WTC11 (cell line): ENCODE results near the gene HOXD10. TPM values are rescaled to one million over a fixed set of nuclear protein-coding genes. Genes with fewer than 3 reads are reported as not detected.

Source experiments
- ATAC-seq: fragments of 200-7000 bp; cut with Tn5 transposase; 2 replicates; pipeline ENCODE4 v1.10.0; 2021; ENCODE audit warnings: mild to moderate bottlenecking, moderate library complexity
- CTCF ChIA-PET: fragments of 300-600 bp; sonication (Branson Sonifier 250); formaldehyde crosslinking; loops from one replicate; lab custom pipeline; 2021; ENCODE audit warnings: antibody characterized with exemption; lab: Charles Lee
- POLR2A ChIA-PET: fragments of 350-600 bp; sonication (Branson Sonifier 250); formaldehyde crosslinking; loops from one replicate; lab custom pipeline; 2021; ENCODE audit warnings: antibody characterized with exemption; lab: Charles Lee
- DNase-seq: peaks from one replicate; pipeline ENCODE4 v3.0.0; 2021; ENCODE audit warnings: low spot score
- H3K27ac Mint-ChIP-seq: 2 replicates; pipeline ENCODE4 v1.8.0; 2021; ENCODE audit warnings: mixed read lengths
- H3K27me3 Mint-ChIP-seq: 2 replicates; pipeline ENCODE4 v1.8.0; 2021; ENCODE audit warnings: low read depth, mild to moderate bottlenecking, moderate library complexity, mixed read lengths
- H3K36me3 Mint-ChIP-seq: 2 replicates; pipeline ENCODE4 v1.8.0; 2021; ENCODE audit warnings: mixed read lengths
- H3K4me1 Mint-ChIP-seq: 2 replicates; pipeline ENCODE4 v1.8.0; 2022; ENCODE audit warnings: mixed read lengths
- H3K4me3 Mint-ChIP-seq: 2 replicates; pipeline ENCODE4 v1.8.0; 2021; ENCODE audit warnings: mild to moderate bottlenecking, moderate library complexity, mixed read lengths
- H3K9me3 Mint-ChIP-seq: 2 replicates; pipeline ENCODE4 v1.8.0; 2021; ENCODE audit warnings: mixed read lengths
- ATF1 ChIP-seq: sonication (generic); formaldehyde crosslinking; IDR thresholded peaks from 2 replicates; pipeline ENCODE4 v1.8.1; 2023; ENCODE audit warnings: mild to moderate bottlenecking, moderate library complexity, missing genetic modification reagents
- ATF3 ChIP-seq: sonication (generic); formaldehyde crosslinking; conservative IDR thresholded peaks from 2 replicates; pipeline ENCODE4 v1.8.1; 2022; ENCODE audit warnings: mild to moderate bottlenecking, missing genetic modification reagents
- CREM ChIP-seq: sonication (generic); formaldehyde crosslinking; IDR thresholded peaks from 2 replicates; pipeline ENCODE4 v1.8.1; 2022; ENCODE audit warnings: mild to moderate bottlenecking, missing genetic modification reagents, moderate library complexity
- E2F5 ChIP-seq: sonication (generic); formaldehyde crosslinking; IDR thresholded peaks from 2 replicates; pipeline ENCODE4 v1.8.1; 2022; ENCODE audit warnings: mild to moderate bottlenecking, moderate library complexity, missing genetic modification reagents
- ELF4 ChIP-seq: sonication (generic); formaldehyde crosslinking; IDR thresholded peaks from 2 replicates; pipeline ENCODE4 v1.8.1; 2022; ENCODE audit warnings: low read depth, mild to moderate bottlenecking, moderate library complexity, missing genetic modification reagents
- ETV6 ChIP-seq: sonication (generic); formaldehyde crosslinking; IDR thresholded peaks from 2 replicates; pipeline ENCODE4 v1.8.1; 2022; ENCODE audit warnings: mild to moderate bottlenecking, missing genetic modification reagents
- FOXJ3 ChIP-seq: sonication (generic); formaldehyde crosslinking; IDR thresholded peaks from 2 replicates; pipeline ENCODE4 v1.9.0; 2021; ENCODE audit warnings: missing genetic modification reagents, mild to moderate bottlenecking, borderline replicate concordance
- FOXP1 ChIP-seq: sonication (generic); formaldehyde crosslinking; IDR thresholded peaks from 2 replicates; pipeline ENCODE4 v1.8.0; 2022; ENCODE audit warnings: missing genetic modification reagents, mild to moderate bottlenecking, moderate library complexity, borderline replicate concordance
- GABPB1 ChIP-seq: sonication (generic); formaldehyde crosslinking; IDR thresholded peaks from 2 replicates; pipeline ENCODE4 v1.8.1; 2023; ENCODE audit warnings: mild to moderate bottlenecking, missing genetic modification reagents
- HMGXB4 ChIP-seq: sonication (generic); formaldehyde crosslinking; IDR thresholded peaks from 2 replicates; pipeline ENCODE4 v1.8.1; 2023; ENCODE audit warnings: mild to moderate bottlenecking, moderate library complexity, missing genetic modification reagents
- MAX ChIP-seq: sonication (generic); formaldehyde crosslinking; IDR thresholded peaks from 2 replicates; pipeline ENCODE4 v1.8.0; 2022; ENCODE audit warnings: mild to moderate bottlenecking, missing genetic modification reagents
- NFE2L1 ChIP-seq: sonication (generic); formaldehyde crosslinking; IDR thresholded peaks from 2 replicates; pipeline ENCODE4 v1.8.1; 2023; ENCODE audit warnings: missing genetic modification reagents
- NR1H2 ChIP-seq: sonication (generic); formaldehyde crosslinking; IDR thresholded peaks from 2 replicates; pipeline ENCODE4 v1.9.0; 2021; ENCODE audit warnings: mild to moderate bottlenecking, moderate library complexity, missing genetic modification reagents
- TEAD1 ChIP-seq: sonication (generic); formaldehyde crosslinking; IDR thresholded peaks from 2 replicates; pipeline ENCODE4 v1.8.0; 2022; ENCODE audit warnings: mild to moderate bottlenecking, missing genetic modification reagents
- USF1 ChIP-seq: sonication (generic); formaldehyde crosslinking; IDR thresholded peaks from 2 replicates; pipeline ENCODE4 v1.8.0; 2022; ENCODE audit warnings: mild to moderate bottlenecking, missing genetic modification reagents
- total RNA-seq: library from RNA; stranded (reverse); gene quantifications from 3 replicates; pipeline ENCODE4 v1.2.3, GENCODE V29; 2021
- TF ChIP-seq, protein P1 (sequence below): fragments of 200-600 bp; IDR thresholded peaks from 2 replicates; pipeline ENCODE4 v1.8.0; 2022; ENCODE audit warnings: antibody characterized with exemption
- TF ChIP-seq, protein P2 (sequence below): sonication (generic); formaldehyde crosslinking; IDR thresholded peaks from 2 replicates; pipeline ENCODE4 v1.8.0; 2022; ENCODE audit warnings: missing genetic modification reagents
- TF ChIP-seq, protein P3 (sequence below): fragments of 250-450 bp; sonication (Bioruptor Pico); conservative IDR thresholded peaks from 2 replicates; pipeline ENCODE4 v1.9.0; 2021; ENCODE audit warnings: mild to moderate bottlenecking
- TF ChIP-seq, protein P4 (sequence below): fragments of 250-450 bp; sonication (Bioruptor Pico); IDR thresholded peaks from 2 replicates; pipeline ENCODE4 v1.9.0; 2021; ENCODE audit warnings: mild to moderate bottlenecking

HOXD10 gene
- total RNA-seq, 1 experiment from 2014 or later: not detected

GRCh38 chr2:176096986-176097819 lies 19.4 kb upstream of the HOXD10 start:
- H3K9me3 Mint-ChIP-seq: no peaks in the 10 kb centered on the region
- ATAC-seq: peak; percentile 68
- 0 out of 2 replicates have a peak, but pooled peaks have one; percentile 41 for TF ChIP-seq HMGXB4 (CRISPR knock-in tag)
- no peak for TF ChIP-seq ETV6 (CRISPR knock-in tag)
- peak; percentile 29; the same call in 1 of the 2 replicates for TF ChIP-seq MAX (CRISPR knock-in tag)
- TF ChIP-seq GABPB1 (CRISPR knock-in tag): peak; percentile 41; the same call in 1 of the 2 replicates
- peak; percentile 56; the same call in 1 of the 2 replicates for TF ChIP-seq FOXP1 (CRISPR knock-in tag)
- no peak for TF ChIP-seq ATF3 (CRISPR knock-in tag)
- TF ChIP-seq, protein P1, sequence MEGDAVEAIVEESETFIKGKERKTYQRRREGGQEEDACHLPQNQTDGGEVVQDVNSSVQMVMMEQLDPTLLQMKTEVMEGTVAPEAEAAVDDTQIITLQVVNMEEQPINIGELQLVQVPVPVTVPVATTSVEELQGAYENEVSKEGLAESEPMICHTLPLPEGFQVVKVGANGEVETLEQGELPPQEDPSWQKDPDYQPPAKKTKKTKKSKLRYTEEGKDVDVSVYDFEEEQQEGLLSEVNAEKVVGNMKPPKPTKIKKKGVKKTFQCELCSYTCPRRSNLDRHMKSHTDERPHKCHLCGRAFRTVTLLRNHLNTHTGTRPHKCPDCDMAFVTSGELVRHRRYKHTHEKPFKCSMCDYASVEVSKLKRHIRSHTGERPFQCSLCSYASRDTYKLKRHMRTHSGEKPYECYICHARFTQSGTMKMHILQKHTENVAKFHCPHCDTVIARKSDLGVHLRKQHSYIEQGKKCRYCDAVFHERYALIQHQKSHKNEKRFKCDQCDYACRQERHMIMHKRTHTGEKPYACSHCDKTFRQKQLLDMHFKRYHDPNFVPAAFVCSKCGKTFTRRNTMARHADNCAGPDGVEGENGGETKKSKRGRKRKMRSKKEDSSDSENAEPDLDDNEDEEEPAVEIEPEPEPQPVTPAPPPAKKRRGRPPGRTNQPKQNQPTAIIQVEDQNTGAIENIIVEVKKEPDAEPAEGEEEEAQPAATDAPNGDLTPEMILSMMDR: peak; percentile 74
- TF ChIP-seq NFE2L1: 0 out of 2 replicates have a peak, but pooled peaks have one; percentile 58
- no peak for TF ChIP-seq ATF1
- TF ChIP-seq, protein P2, sequence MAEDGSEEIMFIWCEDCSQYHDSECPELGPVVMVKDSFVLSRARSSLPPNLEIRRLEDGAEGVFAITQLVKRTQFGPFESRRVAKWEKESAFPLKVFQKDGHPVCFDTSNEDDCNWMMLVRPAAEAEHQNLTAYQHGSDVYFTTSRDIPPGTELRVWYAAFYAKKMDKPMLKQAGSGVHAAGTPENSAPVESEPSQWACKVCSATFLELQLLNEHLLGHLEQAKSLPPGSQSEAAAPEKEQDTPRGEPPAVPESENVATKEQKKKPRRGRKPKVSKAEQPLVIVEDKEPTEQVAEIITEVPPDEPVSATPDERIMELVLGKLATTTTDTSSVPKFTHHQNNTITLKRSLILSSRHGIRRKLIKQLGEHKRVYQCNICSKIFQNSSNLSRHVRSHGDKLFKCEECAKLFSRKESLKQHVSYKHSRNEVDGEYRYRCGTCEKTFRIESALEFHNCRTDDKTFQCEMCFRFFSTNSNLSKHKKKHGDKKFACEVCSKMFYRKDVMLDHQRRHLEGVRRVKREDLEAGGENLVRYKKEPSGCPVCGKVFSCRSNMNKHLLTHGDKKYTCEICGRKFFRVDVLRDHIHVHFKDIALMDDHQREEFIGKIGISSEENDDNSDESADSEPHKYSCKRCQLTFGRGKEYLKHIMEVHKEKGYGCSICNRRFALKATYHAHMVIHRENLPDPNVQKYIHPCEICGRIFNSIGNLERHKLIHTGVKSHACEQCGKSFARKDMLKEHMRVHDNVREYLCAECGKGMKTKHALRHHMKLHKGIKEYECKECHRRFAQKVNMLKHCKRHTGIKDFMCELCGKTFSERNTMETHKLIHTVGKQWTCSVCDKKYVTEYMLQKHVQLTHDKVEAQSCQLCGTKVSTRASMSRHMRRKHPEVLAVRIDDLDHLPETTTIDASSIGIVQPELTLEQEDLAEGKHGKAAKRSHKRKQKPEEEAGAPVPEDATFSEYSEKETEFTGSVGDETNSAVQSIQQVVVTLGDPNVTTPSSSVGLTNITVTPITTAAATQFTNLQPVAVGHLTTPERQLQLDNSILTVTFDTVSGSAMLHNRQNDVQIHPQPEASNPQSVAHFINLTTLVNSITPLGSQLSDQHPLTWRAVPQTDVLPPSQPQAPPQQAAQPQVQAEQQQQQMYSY (CRISPR knock-in tag): peak; percentile 77
- H3K4me1 Mint-ChIP-seq: peaks cover 65% of the 10 kb centered on the region
- H3K4me3 Mint-ChIP-seq: peak overlapping the region; percentile 65
- DNase-seq: peak; percentile 93
- CTCF ChIA-PET: interaction anchor here (0.6 to 4.2 kb wide), 38 partner anchors 9 to 1644 kb away, joined by 3 to 56 read pairs (median 4); partner anchors contain the start of genes HOXD11, HOXD9 and LNPK
- POLR2A ChIA-PET: interaction anchor here (0.6 kb wide), 1 partner anchor 13 kb away, joined by 4 read pairs; no protein-coding TSS in a partner anchor
- peak overlapping the region; percentile 37; the same call in 1 of the 2 replicates for H3K27ac Mint-ChIP-seq
- peaks cover 2% of the 10 kb centered on the region; the same call in 1 of the 2 replicates for H3K36me3 Mint-ChIP-seq
- H3K27me3 Mint-ChIP-seq: peaks cover 96% of the 10 kb centered on the region

DNA sequence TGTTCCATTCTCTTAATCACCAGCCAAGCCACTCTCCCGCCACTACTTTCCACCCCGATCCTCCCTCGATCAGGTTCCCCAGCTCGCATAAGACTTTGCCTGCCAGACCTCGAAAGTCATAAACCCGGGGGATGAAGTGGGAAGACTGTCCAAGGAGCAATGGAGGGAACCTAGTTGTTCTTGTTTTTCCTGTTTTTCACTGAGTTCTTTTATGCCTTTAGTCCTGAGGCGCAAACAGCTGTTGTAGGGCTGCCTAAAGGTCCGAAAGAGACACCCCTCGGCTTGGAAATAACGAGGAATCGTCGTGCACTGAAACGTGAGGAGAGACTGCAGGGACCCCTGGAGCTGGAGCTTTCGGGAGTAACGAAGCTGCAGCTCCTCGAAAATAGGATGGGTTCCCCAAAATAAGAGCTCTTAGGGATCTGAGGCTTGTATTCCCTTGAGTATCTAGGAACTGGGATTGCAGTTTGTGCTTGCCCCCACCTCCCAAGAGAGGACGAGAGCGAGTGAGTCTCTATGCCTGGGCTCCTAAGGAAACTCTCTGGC lies 18.7 kb upstream of the HOXD10 start:
- ChIA-PET POLR2A (interaction anchor here (0.6 kb wide), 2 partner anchors 13 kb away, joined by 4 read pairs; no protein-coding TSS in a partner anchor), CTCF (interaction anchor here (0.6 to 4.2 kb wide), 38 partner anchors 9 to 1645 kb away, joined by 3 to 56 read pairs (median 4); partner anchors contain the start of genes HOXD11, HOXD9 and LNPK)
- Mint-ChIP-seq H3K9me3 (no peaks in the 10 kb centered on the region), H3K4me3 (peak overlapping the region; percentile 65), H3K36me3 (peaks cover 2% of the 10 kb centered on the region; the same call in 1 of the 2 replicates), H3K27me3 (peaks cover 99% of the 10 kb centered on the region), H3K4me1 (peaks cover 65% of the 10 kb centered on the region), H3K27ac (no peak overlapping the region)
- ATAC-seq (peak; percentile 3), DNase-seq (no peak)
- TF ChIP-seq, protein P3, sequence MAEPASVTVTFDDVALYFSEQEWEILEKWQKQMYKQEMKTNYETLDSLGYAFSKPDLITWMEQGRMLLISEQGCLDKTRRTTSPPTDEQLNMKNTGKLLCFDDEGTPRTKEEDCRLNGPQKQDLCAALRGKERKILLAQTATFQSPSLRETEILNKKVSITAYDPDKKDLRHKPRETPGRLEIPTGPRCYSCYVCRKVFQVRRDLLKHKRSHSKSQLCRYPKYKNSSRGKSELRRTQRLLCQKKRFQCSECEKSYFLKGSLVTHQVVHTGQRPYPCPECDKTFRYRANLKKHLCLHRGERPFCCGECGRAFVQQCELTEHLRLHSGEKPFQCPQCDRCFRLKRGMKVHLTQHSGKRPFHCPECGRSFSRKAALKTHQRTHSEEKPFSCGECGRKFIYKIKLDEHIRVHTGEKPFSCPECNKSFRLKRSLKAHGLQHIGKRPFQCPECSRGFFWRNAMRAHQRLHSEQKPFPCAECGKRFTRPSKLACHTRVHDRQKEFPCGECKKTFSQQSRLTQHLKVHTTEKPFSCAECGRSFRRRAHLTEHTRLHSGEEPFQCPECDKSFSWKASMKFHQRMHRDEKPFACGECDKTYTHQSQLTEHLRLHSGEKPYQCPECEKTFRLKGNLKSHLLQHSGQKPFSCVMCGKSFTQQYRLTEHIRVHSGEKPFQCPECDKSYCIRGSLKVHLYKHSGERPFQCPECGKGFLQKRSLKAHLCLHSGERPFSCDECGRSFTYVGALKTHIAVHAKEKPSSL (CRISPR knock-in tag): no peak
- TF ChIP-seq NR1H2 (CRISPR knock-in tag) (no peak), FOXJ3 (CRISPR knock-in tag) (no peak), CREM (CRISPR knock-in tag) (no peak), USF1 (CRISPR knock-in tag) (no peak), MAX (CRISPR knock-in tag) (no peak), TEAD1 (CRISPR knock-in tag) (no peak), E2F5 (no peak), ELF4 (CRISPR knock-in tag) (no peak)
- TF ChIP-seq, protein P4, sequence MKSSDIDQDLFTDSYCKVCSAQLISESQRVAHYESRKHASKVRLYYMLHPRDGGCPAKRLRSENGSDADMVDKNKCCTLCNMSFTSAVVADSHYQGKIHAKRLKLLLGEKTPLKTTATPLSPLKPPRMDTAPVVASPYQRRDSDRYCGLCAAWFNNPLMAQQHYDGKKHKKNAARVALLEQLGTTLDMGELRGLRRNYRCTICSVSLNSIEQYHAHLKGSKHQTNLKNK (CRISPR knock-in tag): no peak
